Fibroblast of the aortic adventitia (primary cell): ENCODE measurements around the gene ALK. TPM values are rescaled to one million over a fixed set of nuclear protein-coding genes. Genes with fewer than 3 reads are reported as not detected.

Experiments used
- DNase-seq: peaks from one replicate; pipeline ENCODE4 v3.0.0-alpha.2; 2010; ENCODE audit warnings: low read depth
- H3K4me3 ChIP-seq: 2 replicates; pipeline ENCODE4 v1.5.1; 2011; ENCODE audit warnings: low read depth, mild to moderate bottlenecking, control low read depth, low read length, moderate library complexity
- total RNA-seq: library from RNA; depleted of rRNA; stranded (reverse); fragments of >200 nt; gene quantifications from 2 replicates; pipeline ENCODE4 v1.2.3, GENCODE V29; 2012; ENCODE audit warnings: low replicate concordance
- TF ChIP-seq, protein P1 (sequence below): IDR thresholded peaks from 2 replicates; pipeline ENCODE4 v1.5.1; 2011; ENCODE audit warnings: mild to moderate bottlenecking, low read length, control low read depth, inconsistent platforms; ENCODE audit not compliant: insufficient read depth

Gene ALK
- total RNA-seq, 1 donor, result 0.27 TPM

- TF ChIP-seq, protein P1, sequence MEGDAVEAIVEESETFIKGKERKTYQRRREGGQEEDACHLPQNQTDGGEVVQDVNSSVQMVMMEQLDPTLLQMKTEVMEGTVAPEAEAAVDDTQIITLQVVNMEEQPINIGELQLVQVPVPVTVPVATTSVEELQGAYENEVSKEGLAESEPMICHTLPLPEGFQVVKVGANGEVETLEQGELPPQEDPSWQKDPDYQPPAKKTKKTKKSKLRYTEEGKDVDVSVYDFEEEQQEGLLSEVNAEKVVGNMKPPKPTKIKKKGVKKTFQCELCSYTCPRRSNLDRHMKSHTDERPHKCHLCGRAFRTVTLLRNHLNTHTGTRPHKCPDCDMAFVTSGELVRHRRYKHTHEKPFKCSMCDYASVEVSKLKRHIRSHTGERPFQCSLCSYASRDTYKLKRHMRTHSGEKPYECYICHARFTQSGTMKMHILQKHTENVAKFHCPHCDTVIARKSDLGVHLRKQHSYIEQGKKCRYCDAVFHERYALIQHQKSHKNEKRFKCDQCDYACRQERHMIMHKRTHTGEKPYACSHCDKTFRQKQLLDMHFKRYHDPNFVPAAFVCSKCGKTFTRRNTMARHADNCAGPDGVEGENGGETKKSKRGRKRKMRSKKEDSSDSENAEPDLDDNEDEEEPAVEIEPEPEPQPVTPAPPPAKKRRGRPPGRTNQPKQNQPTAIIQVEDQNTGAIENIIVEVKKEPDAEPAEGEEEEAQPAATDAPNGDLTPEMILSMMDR, result no peak
- no peak overlapping the region for H3K4me3 ChIP-seq
- DNase-seq, result no peak
These were observed 194.4 kb downstream of the ALK start for GRCh38 chr2:29726976-29727375.

- TF ChIP-seq, protein P1, result no peak
- H3K4me3 ChIP-seq, result no peak overlapping the region
- DNase-seq, result no peak
These were observed 195.8 kb downstream of the ALK start for GRCh38 chr2:29725610-29726009.

DNA sequence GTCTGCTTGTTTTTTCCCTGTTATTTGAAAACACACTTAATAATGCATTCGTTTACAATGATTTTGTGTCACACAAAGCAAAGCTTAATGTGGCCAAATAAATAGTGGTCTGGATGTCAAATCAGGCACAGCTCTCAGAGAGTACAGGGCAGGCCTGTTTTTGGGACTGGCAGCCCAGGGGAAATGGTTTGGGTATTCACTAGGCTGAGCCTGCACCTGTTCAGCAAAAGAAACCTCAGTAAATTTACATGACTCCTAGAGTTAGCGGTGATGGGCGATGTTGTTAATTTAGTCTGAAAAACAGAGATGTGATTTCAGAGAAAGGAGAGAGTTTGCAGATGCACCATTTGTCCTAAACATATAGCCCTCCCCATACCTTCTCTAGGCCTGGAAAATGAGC lies 197.1 kb downstream of the ALK start:
- no peak for DNase-seq
- no peak overlapping the region for H3K4me3 ChIP-seq
- TF ChIP-seq, protein P1, result no peak

DNA sequence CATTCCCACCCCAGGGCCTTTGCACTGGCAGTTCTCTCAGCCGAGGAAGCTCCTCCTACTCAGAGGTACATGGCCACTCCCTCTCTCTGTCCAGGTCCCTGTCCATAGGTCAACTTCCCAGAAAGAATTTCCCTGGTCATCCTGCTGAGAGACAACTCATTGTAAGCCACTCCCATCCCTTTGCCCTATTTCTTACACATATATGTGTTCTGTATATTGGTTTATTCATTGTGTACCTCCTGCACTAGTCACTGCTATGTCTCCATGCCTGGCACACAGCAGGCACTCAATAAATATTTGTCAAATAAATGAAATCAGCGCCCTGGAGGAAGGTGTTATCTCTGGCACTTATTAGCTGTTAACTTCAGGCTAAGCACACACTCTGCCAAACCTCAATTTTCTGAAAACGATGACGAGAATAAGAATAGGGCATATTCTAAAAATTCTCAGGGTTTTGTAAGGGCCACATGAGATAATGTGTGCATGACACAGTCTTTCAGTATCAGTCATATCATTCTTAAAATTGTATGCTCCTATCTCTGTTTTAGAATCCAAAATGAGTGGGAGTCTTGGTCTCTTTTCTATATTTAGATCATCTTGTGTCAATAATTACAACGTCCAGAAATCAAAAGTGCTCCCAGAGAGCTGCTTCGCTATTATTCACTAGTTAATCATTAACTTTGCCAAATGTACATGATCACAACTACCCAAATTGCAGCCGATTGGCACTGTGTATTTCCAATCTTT lies 198.0 kb downstream of the ALK start:
- TF ChIP-seq, protein P1, result no peak
- no peak overlapping the region for H3K4me3 ChIP-seq
- no peak for DNase-seq

DNA sequence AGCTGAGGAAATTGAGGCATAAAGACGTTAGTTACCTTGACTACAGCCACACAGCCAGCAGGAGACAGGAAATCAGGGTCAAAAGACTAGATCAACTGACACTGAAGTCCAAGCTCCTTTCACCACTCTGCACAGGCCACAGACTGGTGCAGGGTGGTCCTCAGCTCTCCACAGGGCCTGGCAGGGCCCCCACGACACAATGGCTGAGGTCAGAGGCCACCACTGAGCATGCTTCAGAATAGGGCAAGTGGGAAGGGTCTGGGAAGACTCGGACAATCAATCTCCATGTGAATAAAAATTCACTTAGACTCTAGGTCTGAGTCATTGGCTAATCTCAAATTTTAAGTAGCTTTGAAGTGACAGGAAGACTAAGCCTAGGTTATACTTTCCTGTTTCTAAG lies 201.7 kb downstream of the ALK start:
- TF ChIP-seq, protein P1, result no peak
- no peak overlapping the region for H3K4me3 ChIP-seq
- DNase-seq, result no peak

DNA sequence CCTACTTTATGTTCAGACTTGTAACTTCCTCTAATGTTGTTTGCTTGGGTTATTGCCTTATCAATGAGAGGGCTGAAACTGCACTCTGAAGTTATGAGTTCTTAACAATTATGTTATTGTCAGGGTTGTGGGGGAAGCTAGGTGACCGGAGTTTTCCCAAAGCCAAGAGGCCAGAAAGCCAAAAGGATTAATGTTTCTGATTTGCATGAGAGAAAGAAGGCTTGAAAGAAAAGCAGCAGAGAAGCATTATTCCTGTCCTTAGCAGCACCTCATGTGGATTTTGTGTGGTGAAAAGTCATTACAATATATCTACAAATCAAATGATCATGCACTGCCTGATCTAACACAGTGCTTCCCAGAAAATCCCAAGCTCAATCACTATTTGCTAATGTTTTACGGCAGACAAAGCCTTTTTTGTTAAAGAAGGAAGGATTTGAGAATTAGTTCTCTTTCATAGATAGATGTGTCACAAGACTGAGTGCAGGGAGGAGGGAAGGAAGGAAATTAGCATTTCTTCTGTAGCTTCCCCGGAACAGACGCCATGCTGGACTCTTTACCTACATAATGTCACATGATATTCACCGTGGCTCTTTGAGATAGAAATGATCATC lies 203.2 kb downstream of the ALK start:
- TF ChIP-seq, protein P1, result no peak
- DNase-seq, result no peak
- no peak overlapping the region for H3K4me3 ChIP-seq
